Prostate gland (tissue), 2 donors: Measurements from ENCODE around the gene SOX15. TPM values are rescaled to one million over a fixed set of nuclear protein-coding genes. Genes with fewer than 3 reads are reported as not detected.
A peak's percentile ranks its signal among the peaks of the same experiment; 100 is the strongest.
"Not testable (repeated sequence)": the region's sequence is repeated elsewhere in the genome, so short reads cannot be mapped to it uniquely, and the experiment has no call there.

Experiments used
- DNase-seq: peaks from one replicate; pipeline ENCODE4 v3.0.0-alpha.2; 2019; ENCODE audit warnings: low spot score
- H3K27ac ChIP-seq, 2 donors: fragments of 200-600 bp; sonication (generic); 2 replicates each; pipeline ENCODE4 v1.5.1; 2017 to 2019
- H3K27me3 ChIP-seq: fragments of 200-600 bp; sonication (generic); replicated peaks from 2 replicates; pipeline ENCODE4 v1.5.1; 2019; ENCODE audit not compliant: insufficient read depth
- H3K36me3 ChIP-seq, 2 donors: fragments of 200-600 bp; sonication (generic); 1 replicate in 1 of 2; 2 replicates in 1 of 2; pipeline versions ENCODE4 v1.5.1 to v1.8.1; 2017 to 2019
- H3K4me1 ChIP-seq: fragments of 200-600 bp; sonication (generic); replicated peaks from 2 replicates; pipeline ENCODE4 v1.5.1; 2019
- H3K4me3 ChIP-seq, 2 donors: fragments of 200-600 bp; sonication (generic); 2 replicates each; pipeline ENCODE4 v1.5.1; 2017 to 2019
- H3K9me3 ChIP-seq: fragments of 200-600 bp; sonication (generic); 2 replicates; pipeline ENCODE4 v1.5.1; 2017
- CTCF ChIP-seq, 4 experiments: fragments of 200-600 bp in 2 of 4; fragments of 450-650 bp in 2 of 4; sonication (generic) in 2 of 4; IDR thresholded peaks; 1 replicate in 3 of 4; 2 replicates in 1 of 4; pipeline ENCODE4 v1.5.1; 2016 to 2019; ENCODE audit warnings: antibody characterized with exemption in 4 of 4, mild to moderate bottlenecking in 2 of 4, moderate library complexity in 2 of 4
- POLR2A ChIP-seq: fragments of 450-650 bp; IDR thresholded peaks from one replicate; pipeline ENCODE4 v1.6.1; 2016; ENCODE audit warnings: antibody characterized with exemption, mild to moderate bottlenecking
- POLR2AphosphoS5 ChIP-seq: sonication (generic); formaldehyde crosslinking; IDR thresholded peaks from one replicate; pipeline ENCODE4 v1.6.1; 2017; ENCODE audit warnings: antibody characterized with exemption
- WGBS: methylation state at CpG from one replicate; pipeline ENCODE4 v1.1.5; 2018; 5-methylcytosine and 5-hydroxymethylcytosine counted together
- intact Hi-C: fragments of 100-400 bp; cut with DNase I; formaldehyde crosslinking; loops from one replicate; pipeline ENCODE4 v1.14.2; 2022
- total RNA-seq, 2 donors: library from RNA; depleted of rRNA; stranded (reverse); fragments of >200 nt; gene quantifications; one replicate each; pipeline ENCODE4 v1.1.0, GENCODE V29; 2016

The SOX15 gene
- total RNA-seq, 2 donors from 2014 or later: 6.3 to 15.0 TPM

GRCh38 chr17:7611635-7612293 is 21.9 kb upstream of the SOX15 start:
- no peaks in the 10 kb centered on the region for H3K36me3 ChIP-seq
- 29% methylated on average over 3 of the region's 3 CpGs for whole genome bisulfite sequencing
- no peak overlapping the region for H3K4me3 ChIP-seq
- no peaks in the 10 kb centered on the region for H3K9me3 ChIP-seq
- DNase-seq: no peak
- TF ChIP-seq POLR2A: no peak
- TF ChIP-seq POLR2AphosphoS5: no peak
- TF ChIP-seq CTCF (IDR thresholded peaks at IDR 0.05): no peak
- no peaks in the 10 kb centered on the region for H3K27me3 ChIP-seq
- H3K4me1 ChIP-seq: no peaks in the 10 kb centered on the region
- intact Hi-C loops: no loop called here
- H3K27ac ChIP-seq: peak overlapping the region in 1 of 2 donors; percentile 41

- intact Hi-C loops: no loop called here
- Histone ChIP-seq H3K36me3 (no peaks in the 10 kb centered on the region), H3K4me1 (no peaks in the 10 kb centered on the region), H3K27me3 (no peaks in the 10 kb centered on the region), H3K4me3 (no peak overlapping the region), H3K27ac (no peak overlapping the region), H3K9me3 (no peaks in the 10 kb centered on the region)
- TF ChIP-seq POLR2AphosphoS5 (no peak), CTCF (IDR thresholded peaks at IDR 0.05) (no peak), POLR2A (no peak)
- no peak for DNase-seq
- WGBS: 92% methylated on average over 2 of the region's 2 CpGs
Observed at GRCh38 chr17:7610641-7611040, 20.7 kb upstream of the SOX15 start.

GRCh38 chr17:7606280-7606679 is 16.4 kb upstream of the SOX15 start:
- H3K9me3 ChIP-seq: no peaks in the 10 kb centered on the region
- H3K27me3 ChIP-seq: no peaks in the 10 kb centered on the region
- no peak overlapping the region for H3K27ac ChIP-seq
- 90% methylated on average over 4 of the region's 4 CpGs for WGBS
- no peaks in the 10 kb centered on the region for H3K4me1 ChIP-seq
- intact Hi-C loops: no loop called here
- no peak for DNase-seq
- no peak overlapping the region for H3K4me3 ChIP-seq
- TF ChIP-seq POLR2AphosphoS5 (no peak), CTCF (IDR thresholded peaks at IDR 0.05) (no peak), POLR2A (no peak)
- H3K36me3 ChIP-seq: peaks cover 7 to 12% of the 10 kb centered on the region in 2 donors

- H3K36me3 ChIP-seq: peaks cover 16 to 46% of the 10 kb centered on the region in 2 donors
- WGBS: 65% methylated on average over 5 of the region's 5 CpGs
- H3K27me3 ChIP-seq, H3K9me3 ChIP-seq, H3K4me3 ChIP-seq, H3K4me1 ChIP-seq, H3K27ac ChIP-seq, DNase-seq, intact Hi-C loops: not testable (repeated sequence)
Observed at GRCh38 chr17:7597561-7597960, 7.7 kb upstream of the SOX15 start.

GRCh38 chr17:7593296-7593695 is 3.4 kb upstream of the SOX15 start:
- TF ChIP-seq POLR2A: no peak
- TF ChIP-seq POLR2AphosphoS5: no peak
- TF ChIP-seq CTCF (IDR thresholded peaks at IDR 0.05): no peak
- no peak for DNase-seq
- Histone ChIP-seq H3K9me3 (no peaks in the 10 kb centered on the region), H3K27me3 (no peaks in the 10 kb centered on the region), H3K4me1 (peaks cover 5% of the 10 kb centered on the region), H3K4me3 (no peak overlapping the region), H3K27ac (no peak overlapping the region), H3K36me3 (peaks cover 16 to 24% of the 10 kb centered on the region in 2 donors)
- intact Hi-C loops: no loop called here
- 82% methylated on average over 12 of the region's 12 CpGs for WGBS
